Spinal cord (tissue), 10 donors: ENCODE measurements around the gene FLT1. TPM values are rescaled to one million over a fixed set of nuclear protein-coding genes. Genes with fewer than 3 reads are reported as not detected.

Experiments used
- DNase-seq, 6 donors: peaks; one replicate each; pipeline versions ENCODE4 v3.0.0 to v3.0.0-alpha.2; 2013 to 2015; ENCODE audit warnings: low spot score in 6 of 6, low read depth in 4 of 6
- H3K27ac ChIP-seq: one replicate; pipeline ENCODE4 v1.5.1; 2013; ENCODE audit warnings: low read depth, low read length, control low read depth
- H3K27me3 ChIP-seq: one replicate; pipeline ENCODE4 v1.6.1; 2013; ENCODE audit warnings: low read length; ENCODE audit not compliant: control insufficient read depth, insufficient read depth
- H3K36me3 ChIP-seq: one replicate; pipeline ENCODE4 v1.6.1; 2013; ENCODE audit warnings: low read length; ENCODE audit not compliant: control insufficient read depth, insufficient read depth
- H3K4me1 ChIP-seq: one replicate; pipeline ENCODE4 v1.6.1; 2013; ENCODE audit warnings: low read length; ENCODE audit not compliant: control insufficient read depth, insufficient read depth
- H3K4me3 ChIP-seq: one replicate; pipeline ENCODE4 v1.5.1; 2013; ENCODE audit warnings: low read depth, low read length, control low read depth
- H3K9me3 ChIP-seq: one replicate; pipeline ENCODE4 v1.6.1; 2013; ENCODE audit warnings: low read length; ENCODE audit not compliant: control insufficient read depth, insufficient read depth
- WGBS: methylation state at CpG from one replicate; pipeline ENCODE4 v1.1.5; 2013; ENCODE audit warnings: missing lambda C conversion rate; ENCODE audit not compliant: insufficient coverage; 5-methylcytosine and 5-hydroxymethylcytosine counted together
- polyA plus RNA-seq, 2 donors: library from polyadenylated mRNA; unstranded; fragments of 120-200 nt; gene quantifications; one replicate each; pipeline ENCODE4 v1.2.1, GENCODE V29; 2013; ENCODE audit not compliant: insufficient read length in 2 of 2
- total RNA-seq, 2 donors: library from RNA; depleted of rRNA in 1 of 2; stranded (reverse); fragments of 120-200 nt in 1 of 2; fragments of >200 nt in 1 of 2; gene quantifications; one replicate each; pipeline versions ENCODE4 v1.2.3 to v1.2.4, GENCODE V29; 2013 to 2014
- donor health status: healthy.

The FLT1 gene
- total and polyA plus RNA-seq, 4 donors: 14.6 to 29.3 (median 23.9) TPM

DNA sequence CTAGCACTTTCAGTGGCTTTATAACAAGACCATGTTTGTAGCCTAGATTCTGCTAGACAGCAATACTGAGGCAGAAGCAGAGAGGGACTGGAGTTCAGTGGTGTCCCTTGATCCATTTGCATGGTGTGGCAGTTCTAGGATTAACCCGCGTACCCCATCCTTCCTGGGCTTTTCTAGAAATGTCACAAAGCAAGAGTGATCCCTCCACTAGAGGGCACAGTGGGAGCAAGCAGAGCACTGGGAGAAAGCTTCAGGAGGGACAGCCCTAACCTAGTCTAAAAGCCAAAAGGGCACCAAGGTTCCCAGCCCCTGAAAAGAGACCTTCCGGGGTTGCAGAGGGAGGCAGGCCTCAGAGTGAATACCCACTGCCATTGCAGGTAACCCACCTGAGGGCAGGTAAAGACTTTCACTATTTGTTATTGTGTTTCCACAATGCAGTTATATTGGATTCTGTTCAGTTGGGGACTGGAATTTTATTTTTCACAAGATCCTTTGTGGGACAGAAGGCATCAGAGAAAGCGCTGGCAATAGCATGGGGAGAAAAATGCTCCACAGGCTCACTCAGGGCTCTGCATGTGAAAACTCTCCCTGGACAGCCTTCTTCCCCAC, 170.6 kb downstream of the FLT1 start:
- peak in 2 of 6 donors; percentile 59 to 66 for DNase-seq
- 45% methylated on average over 3 of the region's 4 CpGs for WGBS
- Histone ChIP-seq H3K27me3 (no peaks in the 10 kb centered on the region), H3K4me3 (no peak overlapping the region), H3K4me1 (peaks cover 4% of the 10 kb centered on the region), H3K27ac (no peak overlapping the region), H3K9me3 (no peaks in the 10 kb centered on the region), H3K36me3 (no peaks in the 10 kb centered on the region)

DNA sequence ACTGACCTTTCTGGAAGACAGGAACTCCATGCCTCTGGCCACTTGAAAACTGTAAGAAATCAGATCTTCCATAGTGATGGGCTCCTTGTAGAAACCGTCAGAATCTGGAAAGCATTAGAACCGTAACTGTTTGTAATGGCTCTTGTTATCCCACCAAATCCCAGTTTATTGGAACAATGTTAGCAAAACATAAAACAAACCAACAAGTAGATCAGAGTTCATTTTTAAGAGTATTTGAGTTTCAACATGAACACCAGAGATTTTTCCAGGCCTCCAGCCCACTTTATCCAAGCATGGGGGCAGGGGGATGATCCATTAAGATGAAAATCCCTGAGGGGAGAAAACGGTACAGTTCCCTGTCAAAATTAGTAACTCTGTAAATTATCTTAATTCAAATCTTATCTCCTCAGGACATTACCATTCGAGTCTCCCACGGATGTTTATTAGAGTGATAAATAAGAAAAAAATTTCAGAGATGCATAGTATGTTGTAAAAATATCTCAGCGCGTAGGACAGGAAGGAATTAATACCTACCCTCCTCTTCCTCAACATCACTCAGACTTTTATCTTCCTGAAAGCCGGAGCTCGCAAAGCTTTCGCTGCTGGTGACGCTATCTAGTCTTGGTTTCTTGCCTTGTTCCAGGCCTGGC, 172.5 kb downstream of the FLT1 start:
- Histone ChIP-seq H3K36me3 (no peaks in the 10 kb centered on the region), H3K9me3 (no peaks in the 10 kb centered on the region), H3K27me3 (no peaks in the 10 kb centered on the region), H3K4me1 (peaks cover 5% of the 10 kb centered on the region), H3K4me3 (no peak overlapping the region), H3K27ac (no peak overlapping the region)
- no peak for DNase-seq
- WGBS: 96% methylated on average over 4 of the region's 11 CpGs

DNA sequence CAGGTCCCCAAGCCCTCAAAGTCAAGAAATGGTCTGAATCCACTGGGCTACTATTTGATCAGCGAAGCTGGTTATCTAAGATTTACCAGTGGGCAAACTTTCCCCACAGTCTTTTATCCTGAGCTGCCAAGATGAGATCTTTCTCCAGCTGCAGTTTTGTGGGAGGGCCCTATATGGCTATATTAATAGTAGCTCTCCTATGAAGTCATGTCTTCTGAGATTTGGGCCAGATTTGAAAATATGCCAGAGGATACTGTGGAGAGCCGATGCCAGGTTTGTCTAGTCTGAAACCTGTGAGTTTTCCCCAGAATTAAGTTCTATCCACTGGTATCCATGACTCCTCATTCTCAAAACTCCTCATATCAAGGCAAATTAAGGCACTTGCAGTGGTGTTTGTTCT, 173.2 kb downstream of the FLT1 start:
- no peak overlapping the region for H3K27ac ChIP-seq
- 40% methylated on average over 1 of the region's 2 CpGs for WGBS
- peaks cover 5% of the 10 kb centered on the region for H3K4me1 ChIP-seq
- H3K4me3 ChIP-seq: no peak overlapping the region
- no peaks in the 10 kb centered on the region for H3K9me3 ChIP-seq
- no peaks in the 10 kb centered on the region for H3K36me3 ChIP-seq
- no peak for DNase-seq
- H3K27me3 ChIP-seq: no peaks in the 10 kb centered on the region

DNA sequence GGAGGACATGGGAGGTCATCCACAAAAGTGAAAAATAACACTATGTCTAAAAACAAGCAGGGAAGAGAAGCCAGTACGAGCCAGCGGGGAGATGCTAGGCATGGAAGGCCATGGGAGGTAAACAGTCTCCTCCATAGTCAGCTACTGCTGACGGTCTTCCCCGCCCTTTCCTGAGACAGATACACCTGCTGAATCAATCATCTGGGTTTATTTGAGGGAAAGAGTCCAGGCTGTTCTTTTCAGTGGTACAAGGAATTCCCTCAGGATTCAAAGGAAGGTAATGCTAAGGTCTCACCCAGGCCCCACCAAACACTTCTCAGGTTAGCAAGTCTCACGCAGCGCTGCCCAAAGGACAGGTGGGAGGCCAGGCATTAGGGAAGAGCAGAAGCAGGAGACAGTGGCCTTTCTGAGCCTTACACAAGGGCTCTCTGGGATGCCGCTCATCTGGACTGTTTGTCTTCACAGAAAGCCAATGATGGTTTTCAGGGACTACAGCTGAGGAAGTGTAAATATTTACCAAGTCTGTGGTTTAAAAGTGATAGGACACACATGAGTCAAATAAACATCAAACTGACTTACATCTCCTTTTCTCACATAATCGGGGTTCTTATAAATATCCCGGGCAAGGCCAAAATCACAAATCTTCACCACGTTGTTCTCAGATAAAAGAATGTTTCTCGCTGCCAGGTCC, 173.9 kb downstream of the FLT1 start:
- Histone ChIP-seq H3K27me3 (no peaks in the 10 kb centered on the region), H3K4me3 (no peak overlapping the region), H3K9me3 (no peaks in the 10 kb centered on the region), H3K4me1 (peaks cover 5% of the 10 kb centered on the region), H3K36me3 (no peaks in the 10 kb centered on the region), H3K27ac (no peak overlapping the region)
- DNase-seq: no peak
- WGBS: 91% methylated on average over 5 of the region's 11 CpGs

DNA sequence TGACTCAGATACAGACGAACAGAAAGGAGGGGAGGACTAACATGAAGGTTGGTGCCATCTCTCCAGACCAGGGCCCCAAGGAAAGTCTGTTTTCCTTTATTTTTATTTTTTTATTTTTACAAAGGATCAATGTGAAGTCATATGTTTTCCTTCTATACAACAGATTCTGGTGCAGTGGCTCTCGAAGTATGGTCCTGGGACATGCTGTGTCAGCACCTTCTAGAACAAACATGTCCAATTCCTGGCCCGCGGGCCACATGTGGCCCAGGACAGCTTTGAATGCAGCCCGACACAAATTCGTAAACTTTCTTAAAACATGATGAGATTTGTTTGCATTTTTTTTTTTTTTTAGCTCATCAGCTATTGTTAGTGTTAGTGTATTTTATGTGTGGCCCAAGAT, 174.7 kb downstream of the FLT1 start:
- no peak overlapping the region for H3K4me3 ChIP-seq
- H3K36me3 ChIP-seq: no peaks in the 10 kb centered on the region
- H3K27me3 ChIP-seq: no peaks in the 10 kb centered on the region
- no peak for DNase-seq
- H3K4me1 ChIP-seq: peaks cover 5% of the 10 kb centered on the region
- no peaks in the 10 kb centered on the region for H3K9me3 ChIP-seq
- H3K27ac ChIP-seq: no peak overlapping the region
- WGBS: no CpG with 5 or more reads among the region's 6 CpGs

DNA sequence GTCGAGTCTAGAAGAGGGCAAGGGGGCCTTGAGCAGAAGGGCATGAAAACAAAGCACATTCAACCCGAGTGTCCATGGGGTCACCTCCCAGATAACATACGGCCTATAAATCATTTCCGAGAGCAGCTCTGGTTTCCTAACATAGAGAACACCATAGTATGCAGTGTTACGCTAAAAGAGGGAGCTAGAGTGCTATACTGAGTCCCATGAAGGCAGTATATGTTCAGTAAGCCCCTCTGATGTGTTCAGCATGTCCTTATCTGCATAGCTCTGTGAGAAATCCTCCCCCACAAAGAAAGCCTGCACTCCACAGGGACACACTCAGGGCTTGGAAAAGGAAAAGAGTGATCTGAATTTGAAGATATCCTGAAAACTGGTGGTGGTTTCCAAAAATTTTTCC, 175.4 kb downstream of the FLT1 start:
- WGBS: 70% methylated on average over 3 of the region's 5 CpGs
- no peaks in the 10 kb centered on the region for H3K9me3 ChIP-seq
- H3K4me1 ChIP-seq: peaks cover 5% of the 10 kb centered on the region

DNA sequence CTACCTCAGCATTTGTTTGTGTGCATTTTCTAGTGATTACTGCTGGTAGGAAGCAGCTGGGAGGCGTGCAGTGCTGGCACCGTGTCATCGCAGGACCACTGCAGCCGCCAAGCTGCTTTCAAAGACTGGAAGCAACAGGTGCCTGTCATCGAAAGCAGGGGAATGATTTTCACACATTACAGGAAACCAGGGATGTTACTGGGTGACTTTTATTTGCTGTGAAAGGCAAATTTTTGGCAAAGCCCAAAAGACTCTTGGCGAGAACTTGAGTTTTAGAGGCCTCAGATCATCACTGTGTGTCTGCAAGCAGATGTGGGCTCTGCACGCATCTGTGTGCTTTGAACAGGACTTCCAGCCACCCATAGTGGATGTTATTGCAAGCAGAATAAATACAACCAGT, 176.4 kb downstream of the FLT1 start:
- peak in 2 of 6 donors; percentile 54 to 57 for DNase-seq
- no peaks in the 10 kb centered on the region for H3K9me3 ChIP-seq
- no peak overlapping the region for H3K27ac ChIP-seq
- no peaks in the 10 kb centered on the region for H3K36me3 ChIP-seq
- H3K27me3 ChIP-seq: no peaks in the 10 kb centered on the region
- H3K4me3 ChIP-seq: no peak overlapping the region
- WGBS: 24% methylated on average over 6 of the region's 7 CpGs
- H3K4me1 ChIP-seq: peaks cover 5% of the 10 kb centered on the region

More for the DNA sequence above, 175.4 kb downstream of the FLT1 start:
- Histone ChIP-seq H3K27me3 (no peaks in the 10 kb centered on the region), H3K4me3 (no peak overlapping the region), H3K36me3 (no peaks in the 10 kb centered on the region), H3K27ac (no peak overlapping the region)
- no peak for DNase-seq

DNA sequence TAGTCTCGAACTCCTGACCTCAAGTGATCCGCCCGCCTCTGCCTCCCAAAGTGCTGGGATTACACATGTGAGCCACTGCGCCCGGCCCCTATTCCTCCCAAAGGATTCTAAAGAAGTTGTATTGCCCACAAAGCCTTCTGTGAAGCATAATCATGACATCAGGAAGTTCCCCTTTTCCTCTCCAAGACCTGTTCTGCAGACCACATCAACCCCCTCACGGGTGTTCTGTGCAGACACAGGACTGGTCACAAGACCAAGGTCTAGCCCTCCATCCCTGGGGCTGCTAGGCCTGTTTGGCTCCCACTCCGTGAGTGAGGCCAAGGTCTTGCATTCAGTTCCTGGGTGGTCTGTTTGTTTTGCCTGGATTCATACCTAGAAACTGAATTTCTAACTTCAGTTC, 178.1 kb downstream of the FLT1 start:
- Histone ChIP-seq H3K9me3 (no peaks in the 10 kb centered on the region), H3K27ac (no peak overlapping the region), H3K27me3 (no peaks in the 10 kb centered on the region), H3K4me3 (no peak overlapping the region), H3K4me1 (peaks cover 5% of the 10 kb centered on the region), H3K36me3 (no peaks in the 10 kb centered on the region)
- 89% methylated on average over 6 of the region's 7 CpGs for WGBS
- no peak for DNase-seq

DNA sequence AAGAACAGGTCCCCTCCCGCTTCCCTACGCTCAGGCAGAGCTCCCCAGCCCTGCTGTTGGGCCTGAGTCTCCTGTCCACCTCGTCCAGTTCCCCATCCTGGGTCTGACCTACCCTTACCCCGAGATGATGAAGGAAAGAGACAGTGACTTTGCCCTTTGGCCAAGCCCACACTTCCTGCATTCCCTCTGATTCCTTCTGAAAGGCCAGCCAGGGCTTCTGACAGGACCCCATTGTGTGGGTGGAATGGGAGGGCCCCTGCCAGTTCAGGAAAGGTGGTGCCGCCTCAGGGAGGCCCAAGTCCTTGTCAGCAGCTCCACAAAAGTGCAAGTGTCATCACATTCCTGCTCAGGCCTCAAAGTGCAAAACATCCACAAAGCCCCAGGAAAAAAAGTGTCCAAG, 178.8 kb downstream of the FLT1 start:
- Histone ChIP-seq H3K4me3 (no peak overlapping the region), H3K9me3 (no peaks in the 10 kb centered on the region), H3K36me3 (no peaks in the 10 kb centered on the region), H3K27ac (no peak overlapping the region), H3K27me3 (no peaks in the 10 kb centered on the region), H3K4me1 (peaks cover 5% of the 10 kb centered on the region)
- 58% methylated on average over 4 of the region's 5 CpGs for WGBS
- DNase-seq: no peak

DNA sequence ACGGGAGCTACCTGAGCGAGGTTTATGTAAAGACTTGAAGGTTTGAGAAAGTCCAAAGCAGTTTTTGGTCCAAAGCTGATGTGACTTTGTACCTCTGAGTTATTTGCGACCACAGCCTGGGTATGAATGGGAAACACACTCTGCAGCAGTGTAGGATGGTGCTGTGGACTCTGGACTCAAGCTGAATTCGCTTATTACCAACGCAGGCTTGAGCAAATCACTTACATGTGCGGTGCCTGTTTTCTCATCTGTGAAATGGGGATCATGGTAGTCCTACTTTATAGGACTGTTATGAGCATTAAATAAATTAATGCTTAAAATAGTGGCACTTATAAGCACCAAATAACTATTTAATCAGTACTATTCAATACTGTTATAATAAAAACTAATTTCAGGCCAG, 180.0 kb downstream of the FLT1 start:
- Histone ChIP-seq H3K27ac (no peak overlapping the region), H3K4me3 (no peak overlapping the region), H3K9me3 (no peaks in the 10 kb centered on the region), H3K27me3 (no peaks in the 10 kb centered on the region), H3K36me3 (no peaks in the 10 kb centered on the region), H3K4me1 (peaks cover 5% of the 10 kb centered on the region)
- 89% methylated on average over 1 of the region's 6 CpGs for WGBS
- DNase-seq: no peak
